HepG2 (cell line): ENCODE measurements around the gene DGCR2.

ENCODE experiments used
- CTCF ChIP-seq: sonication (generic); formaldehyde crosslinking; IDR thresholded peaks from 2 replicates; pipeline ENCODE4 v1.5.0; 2020; ENCODE audit warnings: mild to moderate bottlenecking, missing genetic modification reagents, moderate library complexity
- FOXK2 ChIP-seq: fragments of 450-650 bp; IDR thresholded peaks from 2 replicates; pipeline ENCODE4 v1.6.1; 2016
- HOXD1 ChIP-seq: sonication (generic); formaldehyde crosslinking; IDR thresholded peaks from 2 replicates; pipeline ENCODE4 v1.5.0; 2020; ENCODE audit warnings: missing genetic modification reagents
- MIER3 ChIP-seq: IDR thresholded peaks from 2 replicates; pipeline ENCODE4 v1.6.1; 2016; ENCODE audit warnings: missing compliant biosample characterization, borderline replicate concordance
- NR2C2 ChIP-seq: sonication (generic); formaldehyde crosslinking; IDR thresholded peaks from 2 replicates; pipeline ENCODE4 v1.4.0; 2020; ENCODE audit warnings: missing genetic modification reagents, mild to moderate bottlenecking, moderate library complexity, borderline replicate concordance
- NR2F6 ChIP-seq, 2 experiments: IDR thresholded peaks; 2 replicates each; pipeline ENCODE4 v1.6.1; 2016; ENCODE audit warnings: antibody characterized with exemption in 1 of 2, mild to moderate bottlenecking in 1 of 2
- SP2 ChIP-seq: sonication (generic); formaldehyde crosslinking; IDR thresholded peaks from 2 replicates; pipeline ENCODE4 v1.5.1; 2020; ENCODE audit warnings: mild to moderate bottlenecking, missing genetic modification reagents
- TCF7 ChIP-seq: sonication (generic); IDR thresholded peaks from 2 replicates; pipeline ENCODE4 v1.6.1; 2016; ENCODE audit warnings: antibody characterized with exemption, low read depth
- ZBTB37 ChIP-seq: sonication (generic); formaldehyde crosslinking; IDR thresholded peaks from 2 replicates; pipeline ENCODE4 v1.4.0; 2020; ENCODE audit warnings: mild to moderate bottlenecking, missing genetic modification reagents
- ZNF335 ChIP-seq: sonication (generic); formaldehyde crosslinking; IDR thresholded peaks from 2 replicates; pipeline ENCODE4 v1.4.0; 2020; ENCODE audit warnings: missing genetic modification reagents
- ZNF746 ChIP-seq: sonication (generic); formaldehyde crosslinking; IDR thresholded peaks from 2 replicates; pipeline ENCODE4 v1.8.0; 2022; ENCODE audit warnings: mild to moderate bottlenecking, missing genetic modification reagents
- ZNF782 ChIP-seq: sonication (generic); formaldehyde crosslinking; IDR thresholded peaks from 2 replicates; pipeline ENCODE4 v1.4.0; 2020; ENCODE audit warnings: missing genetic modification reagents, mild to moderate bottlenecking, borderline replicate concordance
- TF ChIP-seq, protein P1 (sequence below): sonication (generic); IDR thresholded peaks from 2 replicates; pipeline ENCODE4 v1.6.1; 2016; ENCODE audit warnings: low read depth, borderline replicate concordance

GRCh38 chr22:19124377-19124776 is 2.2 kb upstream of the DGCR2 start:
- TF ChIP-seq, protein P1, sequence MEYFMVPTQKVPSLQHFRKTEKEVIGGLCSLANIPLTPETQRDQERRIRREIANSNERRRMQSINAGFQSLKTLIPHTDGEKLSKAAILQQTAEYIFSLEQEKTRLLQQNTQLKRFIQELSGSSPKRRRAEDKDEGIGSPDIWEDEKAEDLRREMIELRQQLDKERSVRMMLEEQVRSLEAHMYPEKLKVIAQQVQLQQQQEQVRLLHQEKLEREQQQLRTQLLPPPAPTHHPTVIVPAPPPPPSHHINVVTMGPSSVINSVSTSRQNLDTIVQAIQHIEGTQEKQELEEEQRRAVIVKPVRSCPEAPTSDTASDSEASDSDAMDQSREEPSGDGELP = no peak
- TF ChIP-seq SP2 (no peak), TCF7 (no peak), ZBTB37 (no peak), ZNF746 (CRISPR knock-in tag) (no peak), MIER3 (no peak), HOXD1 (CRISPR knock-in tag) (no peak), ZNF782 (CRISPR knock-in tag) (no peak), FOXK2 (no peak), ZNF335 (CRISPR knock-in tag) (no peak), NR2C2 (CRISPR knock-in tag) (no peak), NR2F6 (IDR thresholded peaks at IDR 0.05) (no peak), NR2F6 (CRISPR knock-in tag; IDR thresholded peaks at IDR 0.05) (no peak), CTCF (CRISPR knock-in tag) (no peak)
